GM13977 (cell line): ENCODE results near the gene MEIOSIN.
A peak's percentile ranks its signal among the peaks of the same experiment; 100 is the strongest.

Source experiments
- DNase-seq: peaks from one replicate; pipeline ENCODE4 v3.0.0; 2012; ENCODE audit warnings: low spot score
- in situ Hi-C: fragments of 300-500 bp; cut with MboI; formaldehyde crosslinking; loops from one replicate; pipeline ENCODE4 v1.12.0; 2022; ENCODE audit warnings: low sequenced_read_pairs, low pct_unique_long_range_greater_than_20kb, mixed read lengths, inconsistent platforms; ENCODE audit not compliant: unreplicated experiment
- TF ChIP-seq, protein P1 (sequence below): IDR thresholded peaks from 2 replicates; pipeline ENCODE4 v1.5.1; 2012; ENCODE audit warnings: mild to moderate bottlenecking, control low read depth; ENCODE audit not compliant: insufficient read depth; ENCODE audit errors: extremely low read depth, missing control alignments

The MEIOSIN gene

DNA sequence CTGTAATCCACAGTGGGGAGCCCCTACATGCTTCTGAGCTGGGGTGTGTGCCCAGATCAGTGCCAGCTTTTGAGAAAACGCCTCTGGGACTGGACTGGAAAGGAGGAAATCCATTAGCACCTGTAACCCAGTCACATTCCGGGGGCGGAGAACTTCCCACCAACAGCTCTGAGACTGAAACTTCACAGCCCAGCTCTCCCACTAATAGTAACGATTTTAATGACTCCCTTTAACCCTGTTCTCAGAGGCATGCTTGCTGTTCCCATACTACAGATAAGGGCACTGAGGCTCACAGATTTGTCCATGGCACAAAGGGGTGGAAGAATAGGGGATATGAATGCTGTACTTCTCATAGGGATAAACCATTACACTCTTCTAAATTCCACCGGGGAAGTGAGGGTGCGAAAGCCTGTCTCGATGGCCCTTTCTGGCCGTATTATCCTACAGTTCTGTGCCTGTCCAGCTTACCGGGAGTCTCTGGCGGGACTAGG is 3.4 kb upstream of the MEIOSIN start:
- in situ Hi-C loops, result no loop called here
- DNase-seq, result peak; percentile 54
- TF ChIP-seq, protein P1, sequence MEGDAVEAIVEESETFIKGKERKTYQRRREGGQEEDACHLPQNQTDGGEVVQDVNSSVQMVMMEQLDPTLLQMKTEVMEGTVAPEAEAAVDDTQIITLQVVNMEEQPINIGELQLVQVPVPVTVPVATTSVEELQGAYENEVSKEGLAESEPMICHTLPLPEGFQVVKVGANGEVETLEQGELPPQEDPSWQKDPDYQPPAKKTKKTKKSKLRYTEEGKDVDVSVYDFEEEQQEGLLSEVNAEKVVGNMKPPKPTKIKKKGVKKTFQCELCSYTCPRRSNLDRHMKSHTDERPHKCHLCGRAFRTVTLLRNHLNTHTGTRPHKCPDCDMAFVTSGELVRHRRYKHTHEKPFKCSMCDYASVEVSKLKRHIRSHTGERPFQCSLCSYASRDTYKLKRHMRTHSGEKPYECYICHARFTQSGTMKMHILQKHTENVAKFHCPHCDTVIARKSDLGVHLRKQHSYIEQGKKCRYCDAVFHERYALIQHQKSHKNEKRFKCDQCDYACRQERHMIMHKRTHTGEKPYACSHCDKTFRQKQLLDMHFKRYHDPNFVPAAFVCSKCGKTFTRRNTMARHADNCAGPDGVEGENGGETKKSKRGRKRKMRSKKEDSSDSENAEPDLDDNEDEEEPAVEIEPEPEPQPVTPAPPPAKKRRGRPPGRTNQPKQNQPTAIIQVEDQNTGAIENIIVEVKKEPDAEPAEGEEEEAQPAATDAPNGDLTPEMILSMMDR, result no peak

DNA sequence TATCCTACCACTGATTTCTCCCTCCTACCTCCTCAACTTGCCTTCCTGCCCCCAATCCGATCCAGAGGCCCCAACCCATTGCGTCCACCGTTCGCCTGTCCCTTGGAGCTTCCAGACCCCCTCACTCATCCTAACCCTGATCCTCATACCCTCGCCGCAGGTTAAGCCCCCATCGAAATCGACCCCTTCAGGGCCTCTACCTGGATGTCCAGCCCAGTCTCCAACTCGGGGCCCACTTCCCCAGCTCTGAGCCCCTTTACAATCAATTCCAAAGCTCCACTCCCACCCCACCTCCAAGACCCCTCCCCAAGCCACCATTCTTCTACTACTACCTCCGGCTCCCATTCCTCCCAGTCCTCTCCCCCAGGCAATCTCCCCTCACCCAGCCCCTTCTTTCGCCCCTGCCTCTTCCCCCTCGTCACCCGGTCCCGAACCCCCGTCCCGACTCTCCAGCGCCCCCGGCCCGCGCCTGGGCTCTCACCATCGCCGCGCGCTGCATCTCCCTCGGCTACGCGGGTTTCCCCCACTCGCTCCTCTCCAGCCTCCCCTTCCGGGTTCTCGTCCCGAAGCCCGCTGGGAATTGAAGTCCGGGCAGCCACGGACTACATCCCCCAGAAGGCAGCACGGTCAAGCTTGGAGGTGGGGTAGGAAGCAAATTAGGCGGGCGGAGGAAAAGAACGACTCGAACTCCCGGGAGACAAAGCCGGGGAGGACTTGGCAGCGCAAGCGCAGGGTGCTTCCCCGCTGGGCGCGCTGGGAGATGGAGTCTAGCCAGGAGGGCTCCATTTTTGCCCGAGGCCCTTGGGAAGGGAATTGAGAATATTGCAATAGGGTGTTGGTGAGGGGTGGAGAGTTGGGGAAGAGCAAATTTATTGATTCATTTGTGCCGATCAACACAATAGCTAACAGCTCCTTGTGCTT is 2.6 kb upstream of the MEIOSIN start, which contains the start of gene FBXO46:
TSS of gene FBXO46 (minus strand) at position 529 of the 921 bp plus-strand sequence. CDS start 17,401 bp downstream, outside the sequence.
- DNase-seq, result peak; percentile 96
- in situ Hi-C loops, result no loop called here
- TF ChIP-seq, protein P1, result peak; percentile 43

DNA sequence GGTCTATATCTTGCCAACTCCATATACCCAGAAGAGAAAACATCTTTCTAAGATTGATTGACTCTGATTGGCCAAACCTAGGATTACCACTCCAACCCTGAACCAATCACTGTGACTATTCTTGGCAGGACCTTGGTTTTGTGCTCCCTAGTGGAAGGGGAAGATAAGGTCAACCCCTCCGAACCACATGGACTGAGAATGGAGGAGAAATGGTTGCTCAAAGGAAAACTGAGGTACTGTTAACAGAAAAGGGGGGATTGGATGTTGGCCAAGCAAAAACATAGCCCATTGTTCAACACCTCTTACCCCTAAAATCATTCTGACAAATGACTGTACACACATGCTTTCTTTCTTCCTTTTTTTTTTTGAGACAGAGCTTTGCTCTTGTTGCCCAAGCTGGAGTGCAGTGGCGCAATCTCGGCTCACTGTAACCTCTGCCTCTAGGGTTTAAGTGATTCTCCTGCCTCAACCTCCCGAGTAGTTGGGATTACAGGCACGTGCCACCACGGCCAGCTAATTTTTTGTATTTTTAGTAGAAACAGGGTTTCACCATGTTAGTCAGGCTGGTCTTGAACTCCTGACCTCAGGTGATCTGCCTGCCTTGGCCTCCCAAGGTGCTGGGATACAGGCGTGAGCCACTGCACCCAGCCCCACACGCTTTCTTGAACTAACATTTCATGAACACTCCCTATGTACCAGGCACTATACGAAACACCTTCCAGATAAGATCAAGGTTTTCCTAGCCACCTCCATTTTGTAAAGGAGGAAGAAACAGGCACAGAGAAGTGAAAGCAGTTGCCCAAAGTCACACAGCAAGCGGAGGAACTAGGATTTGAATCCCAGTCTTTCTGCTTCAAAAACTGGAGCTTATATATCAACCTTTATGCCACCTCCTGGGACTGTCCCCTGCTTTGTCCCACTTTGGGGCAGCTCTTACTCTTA is 6.5 kb downstream of the MEIOSIN start:
- TF ChIP-seq, protein P1, result peak; percentile 3
- in situ Hi-C loops, result no loop called here
- no peak for DNase-seq

DNA sequence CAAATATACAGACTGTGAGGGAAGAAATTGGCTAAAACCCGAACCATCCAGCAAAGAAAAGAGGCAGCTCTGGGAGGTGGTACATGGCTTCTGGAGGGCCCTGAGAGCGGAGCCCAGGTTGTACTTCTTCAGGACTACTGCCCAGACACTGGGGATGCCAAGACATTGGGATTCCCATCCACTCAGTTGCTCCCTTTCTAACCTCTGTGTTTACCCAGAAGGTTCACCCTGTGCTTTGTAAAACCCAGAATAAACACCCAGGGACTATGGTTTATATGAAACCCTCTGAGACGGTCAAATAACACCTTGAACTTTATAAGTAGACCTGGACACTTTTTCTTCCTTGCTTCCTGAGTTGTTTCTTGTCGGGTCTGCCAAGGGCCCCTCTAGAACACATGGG is 9.7 kb downstream of the MEIOSIN start:
- TF ChIP-seq, protein P1, result no peak
- DNase-seq, result no peak
- in situ Hi-C loops, result no loop called here

DNA sequence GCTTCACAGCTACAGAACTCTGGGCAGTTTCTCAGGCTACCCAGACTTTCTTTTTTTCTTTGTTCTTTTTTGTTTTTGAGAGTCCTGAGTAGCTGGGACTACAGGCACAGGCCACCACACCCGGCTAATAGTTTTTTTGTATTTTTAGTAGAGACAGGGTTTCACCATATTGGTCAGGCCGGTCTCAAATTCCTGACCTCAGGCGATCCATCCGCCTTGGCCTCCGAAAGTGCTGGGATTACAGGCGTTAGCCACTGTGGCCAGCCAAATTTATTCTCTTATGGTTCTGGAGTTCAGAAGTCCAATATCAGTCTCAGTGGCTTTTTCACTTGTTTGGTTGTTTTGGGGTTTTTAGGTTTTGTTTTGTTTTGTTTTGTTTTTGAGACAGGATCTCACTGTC is 12.4 kb downstream of the MEIOSIN start:
- in situ Hi-C loops, result no loop called here
- no peak for DNase-seq
- TF ChIP-seq, protein P1, result no peak

DNA sequence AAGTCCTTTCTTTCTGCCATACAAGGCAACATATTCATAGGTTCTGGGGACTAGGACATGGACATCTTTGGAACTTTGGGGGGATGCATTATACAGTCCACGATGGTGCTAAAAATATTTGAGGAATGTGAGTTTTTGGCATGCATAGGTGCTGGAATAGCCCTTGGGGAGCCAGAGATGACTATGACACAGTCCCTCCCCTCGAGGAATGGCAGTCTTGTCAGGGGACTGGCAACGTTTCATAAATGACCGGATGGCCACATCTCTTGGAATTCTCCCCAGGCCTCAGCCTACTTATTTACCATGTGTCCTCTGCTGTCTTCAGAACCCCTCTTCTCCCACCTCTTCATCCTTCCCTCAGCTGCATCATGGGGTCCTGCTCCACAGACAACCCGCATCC is 13.6 kb downstream of the MEIOSIN start:
- DNase-seq, result no peak
- TF ChIP-seq, protein P1, result no peak
- in situ Hi-C loops, result no loop called here
